Stimulated activated naive CD8-positive, alpha-beta T cell treated with anti-CD3 and anti-CD28 coated beads, Interleukin-15, Interleukin-2, amounts not matched to agents 100 U/mL and 50 U/mL, for 24 hours (primary cell): ENCODE data around the gene NTNG1.
A peak's percentile ranks its signal among the peaks of the same experiment; 100 is the strongest.

Source experiments
- ATAC-seq: fragments of 150-1000 bp; cut with Tn5 transposase; one replicate; pipeline ENCODE4 v1.10.0; 2021
- DNase-seq: peaks from one replicate; pipeline ENCODE4 v3.0.0; 2021

Gene NTNG1

DNA sequence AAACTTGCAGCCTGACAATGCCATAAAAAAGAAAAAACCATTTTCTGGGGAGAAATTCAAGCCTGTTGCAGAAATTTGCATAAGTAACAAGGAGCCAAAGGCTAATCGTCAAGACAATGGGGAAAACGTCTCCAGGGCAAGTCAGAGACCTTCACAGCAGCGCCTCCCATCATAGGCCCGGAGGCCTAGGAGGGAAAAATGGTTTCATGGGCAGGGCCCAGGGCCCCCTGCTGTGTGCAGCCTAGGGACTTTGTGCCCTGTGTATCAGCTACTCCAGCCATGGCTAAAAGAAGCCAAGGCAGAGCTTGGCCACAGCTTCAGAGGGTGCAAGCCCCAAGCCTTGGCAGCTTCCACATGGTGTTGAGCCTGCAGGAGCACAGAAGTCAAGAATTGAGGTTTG is 369.5 kb downstream of the NTNG1 start:
- ATAC-seq (no peak), DNase-seq (no peak)

DNA sequence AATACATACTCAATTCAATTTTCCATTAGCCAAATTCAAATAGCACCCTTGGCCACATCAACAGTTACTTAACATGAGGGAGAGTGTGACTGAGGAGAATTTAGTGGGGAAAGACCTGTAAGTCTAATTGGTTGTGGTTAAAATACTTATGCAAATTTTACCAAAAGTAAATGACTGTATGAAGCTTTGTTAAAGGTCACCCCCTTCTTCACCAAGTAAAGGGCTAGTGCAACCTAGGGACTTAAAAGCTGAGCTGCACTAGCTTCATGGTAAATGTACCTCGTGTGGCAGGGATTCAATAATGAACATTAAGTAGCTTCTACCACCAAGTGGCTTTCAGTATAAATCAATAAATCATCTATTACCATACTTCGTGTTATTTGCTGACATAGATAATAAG is 372.0 kb downstream of the NTNG1 start:
- DNase-seq (no peak), ATAC-seq (peak; percentile 43)

DNA sequence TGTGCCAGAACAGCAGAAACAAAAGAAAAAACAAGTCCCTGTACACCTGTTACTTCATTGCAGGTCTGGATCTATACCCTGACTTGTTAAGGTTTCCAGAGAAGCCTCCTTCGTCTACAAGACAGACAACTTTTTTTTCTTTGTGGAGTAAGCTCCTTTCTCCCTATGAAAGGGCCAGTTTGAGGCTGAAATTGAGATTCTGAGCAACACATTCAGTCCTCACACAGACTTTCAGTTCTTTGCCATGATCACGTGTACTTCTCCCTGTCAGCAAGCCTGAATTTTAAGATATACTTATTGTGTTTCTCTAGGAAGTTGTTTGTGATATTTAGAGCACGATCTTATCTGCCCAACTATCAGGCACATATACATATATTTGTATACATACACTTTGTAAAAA is 374.0 kb downstream of the NTNG1 start:
- DNase-seq: no peak
- ATAC-seq: no peak

DNA sequence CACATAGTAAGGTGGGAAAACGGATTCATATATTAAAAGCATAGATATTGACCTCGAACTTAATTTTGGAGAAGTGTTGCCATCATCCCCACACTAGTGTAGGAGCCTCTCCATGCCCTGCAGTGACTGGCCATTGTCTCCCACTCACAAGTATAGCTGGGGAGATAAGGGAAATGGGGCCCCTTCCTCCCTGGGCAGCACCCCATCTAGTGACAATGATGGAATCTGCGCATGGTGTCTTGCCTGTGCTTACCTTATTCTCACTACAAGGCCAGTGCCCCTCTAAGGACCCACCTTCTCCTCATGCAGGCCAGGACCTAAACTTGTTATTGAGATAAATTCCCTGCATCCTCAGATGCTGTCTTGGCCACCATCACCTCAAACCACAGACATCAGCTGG is 374.9 kb downstream of the NTNG1 start:
- DNase-seq: no peak

DNA sequence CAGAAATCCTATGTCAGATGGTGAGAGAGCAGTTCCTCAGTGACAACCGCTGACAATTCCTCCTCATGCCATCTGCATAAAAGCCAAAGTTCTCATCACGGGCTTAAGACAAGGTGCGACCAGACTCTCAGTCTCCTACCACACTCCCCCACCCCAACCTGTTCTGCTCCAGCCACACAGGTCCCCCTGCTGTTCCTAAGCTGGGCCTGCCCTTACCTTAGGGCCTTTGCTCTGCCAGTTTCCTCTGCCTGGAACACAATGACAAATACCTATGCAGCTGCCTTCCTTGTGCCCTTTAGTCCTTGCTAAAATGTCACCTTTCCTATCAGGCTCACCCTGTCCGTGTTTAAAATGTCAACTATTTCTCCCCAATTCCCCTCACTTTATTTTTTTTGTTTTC is 382.2 kb downstream of the NTNG1 start:
- ATAC-seq (no peak), DNase-seq (no peak)

More for the DNA sequence above, 374.9 kb downstream of the NTNG1 start:
- ATAC-seq: no peak

DNA sequence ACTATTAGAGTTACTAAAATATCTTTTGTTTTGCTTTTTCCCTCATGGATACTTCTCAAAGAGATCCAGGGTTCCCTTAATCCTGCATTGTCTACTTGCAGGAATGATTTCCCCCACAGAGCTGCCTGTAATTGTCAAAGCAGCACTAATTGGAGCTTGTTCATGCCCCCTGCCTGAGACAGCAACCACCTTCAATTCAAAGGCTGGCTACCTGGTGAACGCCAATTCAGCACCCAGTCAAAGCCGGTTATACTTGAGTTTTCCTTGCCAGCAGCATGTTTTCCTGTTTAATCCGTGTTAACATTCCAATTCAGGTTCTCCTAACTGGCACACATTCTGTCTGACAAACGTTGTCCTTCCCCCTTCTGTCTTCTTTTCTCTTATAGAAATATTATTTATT is 382.9 kb downstream of the NTNG1 start:
- DNase-seq (no peak), ATAC-seq (no peak)

DNA sequence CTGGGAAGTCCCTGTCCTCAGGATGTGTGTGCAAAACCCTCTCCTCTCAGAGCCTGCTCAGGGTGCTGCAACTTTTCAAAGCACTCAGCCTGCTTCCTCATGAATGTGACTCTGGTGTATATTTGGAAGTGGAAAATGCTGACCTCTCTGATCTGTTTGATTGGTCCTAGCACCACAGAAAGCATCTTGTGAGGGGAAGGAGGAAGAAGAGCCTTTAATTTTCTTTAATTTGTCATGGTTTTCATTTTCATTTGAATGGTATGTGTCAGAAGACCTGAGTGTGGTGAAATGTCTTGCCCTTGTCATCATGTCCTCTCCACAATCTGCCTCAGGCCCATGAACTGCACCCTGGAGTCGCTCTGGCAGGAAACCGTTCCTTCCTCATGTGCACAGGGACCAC is 383.5 kb downstream of the NTNG1 start:
- DNase-seq (no peak), ATAC-seq (no peak)

DNA sequence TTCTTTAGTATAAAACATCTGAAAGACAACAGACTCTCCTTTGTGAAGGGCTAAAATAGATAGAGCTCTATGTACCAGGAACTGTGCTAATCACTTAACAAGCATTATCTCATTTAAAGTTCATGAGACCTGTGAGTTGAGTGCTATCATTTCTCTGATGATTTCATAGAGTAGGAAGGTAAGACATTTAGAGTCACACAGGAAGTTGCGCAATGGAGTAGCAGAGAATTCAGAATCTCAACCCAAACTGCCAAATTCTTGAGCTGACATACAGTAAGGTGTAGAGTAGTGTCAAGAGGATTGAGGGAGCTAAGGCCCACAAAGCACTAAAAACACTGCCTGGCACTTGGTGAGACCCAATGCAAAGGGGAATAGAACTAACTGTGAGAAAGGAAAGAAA is 384.3 kb downstream of the NTNG1 start:
- ATAC-seq: no peak
- DNase-seq: no peak

DNA sequence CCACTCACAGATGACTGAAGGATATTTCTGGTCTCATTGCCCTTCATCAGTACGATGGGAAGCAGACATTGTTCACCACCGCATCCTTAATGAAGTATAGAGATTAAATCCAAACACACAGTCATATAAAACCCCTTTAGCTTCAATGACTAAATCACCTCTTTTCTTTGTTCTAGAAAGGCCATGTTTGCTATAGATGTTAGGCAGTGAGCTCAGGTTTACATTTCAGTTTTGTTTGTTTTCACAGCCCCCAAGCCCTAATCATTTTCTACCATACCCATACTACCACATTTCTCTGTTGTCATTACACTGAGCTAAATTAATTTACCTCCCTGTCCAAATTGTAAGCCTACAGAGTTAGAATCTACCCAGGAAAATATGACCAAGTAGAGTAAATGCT is 385.1 kb downstream of the NTNG1 start:
- DNase-seq: no peak
- ATAC-seq: no peak

DNA sequence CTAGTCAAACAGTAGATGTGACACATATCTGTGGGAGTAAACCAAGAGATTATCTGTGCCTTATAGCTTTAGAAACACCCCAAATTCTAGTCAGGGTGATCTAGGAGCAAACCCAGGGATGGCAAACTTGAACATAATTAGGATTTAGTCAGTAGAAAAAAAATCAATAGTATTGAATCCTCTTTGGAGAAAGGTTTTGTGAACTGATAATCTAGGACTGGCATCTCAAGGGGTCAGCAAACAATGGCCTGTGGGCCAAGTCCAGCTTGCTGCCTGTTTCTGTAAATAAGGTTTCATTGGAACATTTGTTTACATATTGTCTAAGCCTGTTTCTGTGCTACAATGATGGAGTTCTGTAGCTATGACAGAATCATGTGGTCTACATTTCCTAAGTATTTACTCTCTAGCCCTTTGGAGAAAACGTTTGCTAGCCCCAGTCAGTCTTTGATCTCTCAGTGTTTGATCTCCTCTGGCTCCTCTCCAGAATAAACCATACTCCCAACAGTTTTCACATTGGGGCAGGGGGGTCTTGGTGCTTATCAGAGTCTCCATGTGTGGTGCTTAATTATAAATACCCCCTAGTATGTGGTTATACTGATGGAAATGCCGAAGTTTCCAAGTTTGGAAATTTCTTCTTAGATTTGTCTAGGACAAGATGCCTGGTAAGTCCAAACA is 385.8 kb downstream of the NTNG1 start:
- no peak for ATAC-seq
- no peak for DNase-seq

DNA sequence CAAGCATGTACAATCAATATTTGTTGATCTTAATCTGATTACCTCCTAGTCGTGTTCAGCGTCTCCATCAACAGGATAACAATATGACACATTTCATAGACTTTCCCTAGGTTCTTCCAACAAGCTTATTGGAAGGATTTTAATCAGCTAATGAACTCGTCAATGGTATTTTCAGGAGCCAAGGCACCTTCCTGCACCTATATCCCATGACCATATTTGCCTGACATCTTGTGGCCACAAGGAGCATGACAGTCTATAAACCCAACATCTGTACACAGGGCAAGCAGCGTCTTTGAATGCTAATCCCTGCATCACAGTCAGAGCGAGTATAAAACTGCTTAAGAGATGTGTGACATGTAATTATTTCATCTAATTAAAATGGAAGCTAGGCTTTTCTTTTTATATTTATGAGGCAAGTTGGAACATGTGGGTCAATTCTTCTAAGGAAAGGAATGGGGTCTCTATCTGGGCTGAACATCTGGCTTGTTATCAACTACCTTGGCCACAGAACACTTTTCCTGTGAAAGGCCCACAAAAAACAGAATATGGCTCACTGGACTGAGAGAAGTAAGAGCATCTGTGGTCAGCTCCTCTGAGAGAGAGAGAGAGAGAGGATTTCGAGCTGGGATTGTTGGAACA is 388.8 kb downstream of the NTNG1 start:
- ATAC-seq: peak; percentile 73
- DNase-seq: peak; percentile 9

DNA sequence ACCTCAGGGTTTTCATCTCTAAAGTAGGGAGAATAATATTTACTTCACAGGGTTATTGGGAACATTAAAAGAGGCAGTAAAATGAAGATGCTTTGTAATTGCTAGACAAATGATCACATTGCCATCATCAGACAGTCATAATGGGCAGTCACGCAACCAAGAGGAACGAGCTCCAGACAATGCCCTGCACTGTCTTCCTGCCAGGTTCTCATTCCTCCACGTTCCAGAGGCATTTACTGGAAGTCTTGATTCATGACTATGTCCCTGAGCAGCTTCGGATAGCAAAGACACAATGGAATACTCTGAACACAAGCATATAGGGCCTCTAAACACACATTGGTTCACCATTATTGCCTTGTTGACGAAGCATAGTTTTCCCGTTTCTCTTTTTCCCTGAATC is 389.7 kb downstream of the NTNG1 start:
- no peak for ATAC-seq
- DNase-seq: no peak

DNA sequence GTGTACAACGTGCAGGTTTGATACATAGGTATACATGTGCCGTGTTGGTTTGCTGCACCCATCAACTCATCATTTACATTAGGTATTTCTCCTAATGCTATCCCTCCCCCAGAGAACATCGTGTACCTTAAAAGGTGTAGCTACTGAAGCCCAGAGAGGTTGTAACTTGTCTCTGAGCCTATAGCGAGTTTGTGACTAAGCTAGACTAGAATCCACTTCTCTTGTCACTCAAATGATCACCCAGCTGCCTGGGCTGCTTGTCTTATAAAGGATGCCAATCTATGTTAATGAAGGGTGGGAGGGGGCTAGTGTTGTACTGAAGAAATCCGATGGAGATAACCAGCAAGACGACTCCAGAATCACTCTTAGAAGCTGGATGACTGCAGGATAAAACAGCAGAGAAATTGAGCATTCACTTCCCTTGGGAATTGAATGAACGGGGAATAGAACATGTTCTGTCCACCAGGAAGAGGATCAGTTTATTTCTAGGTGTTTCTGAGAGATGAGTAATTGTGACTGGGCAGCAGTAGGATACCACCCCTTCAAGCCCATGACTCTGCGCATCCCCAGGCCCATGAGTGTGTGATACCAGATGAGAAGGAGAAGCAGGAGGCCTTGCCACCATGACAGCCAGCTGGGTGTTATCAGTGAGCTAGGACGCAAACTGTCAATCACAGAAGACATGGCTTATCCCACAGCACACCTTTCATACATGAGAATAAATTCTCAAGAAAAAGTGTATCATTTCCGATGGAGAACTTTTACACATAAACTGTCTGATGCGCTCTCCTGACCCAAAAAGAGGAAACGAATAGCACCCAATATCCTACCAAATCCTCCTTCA is 390.4 kb downstream of the NTNG1 start:
- ATAC-seq: no peak
- DNase-seq: no peak

DNA sequence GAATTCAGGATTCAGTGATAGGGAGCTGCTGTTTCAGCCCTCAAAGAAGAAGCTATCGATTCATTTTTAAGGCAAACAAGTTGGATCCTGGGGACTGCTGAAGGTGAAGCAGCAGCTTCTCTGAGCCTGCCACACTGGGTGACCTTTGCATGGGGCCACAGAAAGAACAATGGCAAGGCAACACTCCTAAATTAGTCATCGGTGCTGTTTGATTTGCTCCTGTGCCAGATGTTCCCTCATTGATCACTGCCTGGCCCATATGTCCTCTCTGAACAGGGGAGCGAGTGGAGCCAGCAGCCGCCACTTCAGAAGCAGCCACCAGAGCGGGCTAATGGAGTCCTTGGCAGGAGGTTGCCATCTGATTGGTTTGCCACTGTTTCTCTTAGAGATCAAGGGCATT is 391.5 kb downstream of the NTNG1 start:
- ATAC-seq: no peak

More for the DNA sequence above, 391.5 kb downstream of the NTNG1 start:
- no peak for DNase-seq
